ENCODE measurements around the gene NAA20.

NAA20 gene

DNA sequence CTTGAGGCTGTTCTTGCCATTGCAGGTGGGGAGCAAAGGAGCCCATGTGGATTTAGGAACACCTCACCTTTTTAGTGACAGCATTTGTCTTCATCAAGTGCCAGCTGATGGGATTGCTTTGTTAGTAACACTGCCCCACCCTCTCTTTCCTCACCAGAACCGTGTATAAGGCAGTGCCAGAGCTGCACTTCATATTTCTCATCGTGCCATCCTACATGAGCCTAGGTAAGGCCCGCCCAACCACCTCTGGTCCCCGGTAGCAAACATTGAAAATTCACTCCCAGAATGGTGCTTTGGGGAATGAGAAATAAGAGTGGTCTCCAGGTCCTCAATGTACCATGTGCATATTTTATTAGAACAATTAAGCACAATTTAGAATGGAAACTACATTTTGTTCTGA is 57.9 kb downstream of the NAA20 start:
- no peak overlapping the region for H3K27ac ChIP-seq (ENCODE audit: low read length)
- no peaks in the 10 kb centered on the region for H3K4me1 ChIP-seq (ENCODE audit: control insufficient read depth, insufficient read depth, low read length)

GRCh38 chr20:20076297-20077065 is 59.3 kb downstream of the NAA20 start:
- H3K27me3 ChIP-seq (ENCODE audit: control insufficient read depth in 1 of 2, insufficient read depth in 2 of 2, low read length in 2 of 2), result peaks cover 5 to 11% of the 10 kb centered on the region in 2 donors
- no peak overlapping the region for H3K4me3 ChIP-seq (ENCODE audit: low read length in 2 of 2)
- H3K9ac ChIP-seq (ENCODE audit: low read length in 2 of 2), result no peak overlapping the region

More for the DNA sequence above, 57.9 kb downstream of the NAA20 start:
- no peak overlapping the region for H3K4me3 ChIP-seq (ENCODE audit: low read length in 2 of 2)
- no peaks in the 10 kb centered on the region for H3K36me3 ChIP-seq (ENCODE audit: control insufficient read depth in 2 of 2, insufficient read depth in 2 of 2, low read length in 2 of 2)
- H3K27me3 ChIP-seq (ENCODE audit: control insufficient read depth in 1 of 2, insufficient read depth in 2 of 2, low read length in 2 of 2), result peaks cover 5 to 12% of the 10 kb centered on the region in 2 donors
- no peaks in the 10 kb centered on the region for H3K9me3 ChIP-seq (ENCODE audit: control insufficient read depth in 2 of 2, low read length in 2 of 2)
- no peak overlapping the region for H3K9ac ChIP-seq (ENCODE audit: low read length in 2 of 2)

DNA sequence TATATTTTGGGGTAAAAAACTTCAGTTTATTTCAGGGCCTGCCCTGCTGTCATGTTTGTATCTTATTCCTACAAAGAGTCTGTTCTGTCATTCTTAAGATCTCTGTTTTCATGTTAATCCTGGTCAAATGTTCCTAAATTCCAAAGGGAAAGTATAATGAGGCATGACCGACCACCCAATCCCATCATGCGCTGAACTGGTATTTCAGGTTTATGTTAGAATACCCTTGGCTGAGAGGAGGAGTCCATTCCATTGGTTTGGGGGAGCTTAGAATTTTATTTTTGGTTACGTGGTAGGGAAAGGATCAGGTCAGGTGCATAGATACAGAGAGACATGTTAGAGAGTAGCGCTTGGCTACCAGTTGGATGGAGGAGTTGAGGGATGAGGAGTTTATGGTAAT is 60.9 kb downstream of the NAA20 start:
- Histone ChIP-seq H3K9me3 (ENCODE audit: control insufficient read depth in 2 of 2, low read length in 2 of 2) (no peaks in the 10 kb centered on the region), H3K4me3 (ENCODE audit: low read length in 2 of 2) (no peak overlapping the region), H3K27me3 (ENCODE audit: control insufficient read depth in 1 of 2, insufficient read depth in 2 of 2, low read length in 2 of 2) (peaks cover 5 to 13% of the 10 kb centered on the region in 2 donors), H3K36me3 (ENCODE audit: control insufficient read depth in 2 of 2, insufficient read depth in 2 of 2, low read length in 2 of 2) (no peaks in the 10 kb centered on the region), H3K4me1 (ENCODE audit: control insufficient read depth, insufficient read depth, low read length) (no peaks in the 10 kb centered on the region), H3K9ac (ENCODE audit: low read length in 2 of 2) (no peak overlapping the region), H3K27ac (ENCODE audit: low read length) (no peak overlapping the region)

More at GRCh38 chr20:20076297-20077065, 59.3 kb downstream of the NAA20 start:
- Histone ChIP-seq H3K36me3 (ENCODE audit: control insufficient read depth in 2 of 2, insufficient read depth in 2 of 2, low read length in 2 of 2) (no peaks in the 10 kb centered on the region), H3K9me3 (ENCODE audit: control insufficient read depth in 2 of 2, low read length in 2 of 2) (no peaks in the 10 kb centered on the region), H3K27ac (ENCODE audit: low read length) (no peak overlapping the region), H3K4me1 (ENCODE audit: control insufficient read depth, insufficient read depth, low read length) (no peaks in the 10 kb centered on the region)

DNA sequence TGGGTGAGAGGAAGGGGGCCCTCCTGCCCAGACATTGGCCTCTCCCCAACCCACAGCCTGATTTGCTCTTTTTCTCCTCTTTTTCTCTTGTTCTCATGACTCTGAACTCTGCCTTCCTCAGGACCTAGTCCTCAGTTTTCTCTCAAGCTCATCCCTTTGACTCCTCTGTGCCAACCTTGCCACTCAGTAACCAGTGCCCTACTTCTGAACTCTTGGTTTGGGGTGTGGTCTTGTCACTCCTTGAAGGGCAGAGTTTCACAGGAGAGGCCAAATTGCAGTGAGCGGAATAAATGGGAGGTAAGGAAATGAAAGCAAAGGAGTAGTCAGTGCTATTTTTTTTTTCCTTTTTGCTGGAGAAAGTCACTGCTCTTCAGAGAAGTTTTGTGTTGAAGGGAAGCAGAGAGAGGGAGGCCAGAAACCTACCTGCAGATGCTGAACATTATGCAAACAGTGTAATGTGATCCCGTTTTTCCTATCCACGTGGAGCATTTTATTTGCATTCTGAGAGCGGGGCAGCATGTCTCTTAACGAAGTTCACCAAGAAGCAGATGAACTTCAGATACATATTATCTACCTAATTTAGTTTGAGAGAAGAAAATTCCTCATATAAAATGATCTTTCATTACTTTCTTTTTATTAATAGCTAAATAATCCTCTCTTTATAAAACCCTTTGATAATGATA is 62.1 kb downstream of the NAA20 start:
- Histone ChIP-seq H3K36me3 (ENCODE audit: control insufficient read depth in 2 of 2, insufficient read depth in 2 of 2, low read length in 2 of 2) (no peaks in the 10 kb centered on the region), H3K27me3 (ENCODE audit: control insufficient read depth in 1 of 2, insufficient read depth in 2 of 2, low read length in 2 of 2) (peaks cover 5 to 7% of the 10 kb centered on the region in 2 donors)

More for the DNA sequence above, 62.1 kb downstream of the NAA20 start:
- Histone ChIP-seq H3K27ac (ENCODE audit: low read length) (no peak overlapping the region), H3K9me3 (ENCODE audit: control insufficient read depth in 2 of 2, low read length in 2 of 2) (no peaks in the 10 kb centered on the region), H3K4me1 (ENCODE audit: control insufficient read depth, insufficient read depth, low read length) (no peaks in the 10 kb centered on the region), H3K9ac (ENCODE audit: low read length in 2 of 2) (no peak overlapping the region), H3K4me3 (ENCODE audit: low read length in 2 of 2) (no peak overlapping the region)

All from stomach smooth muscle (tissue), 2 donors.